Measurements from ENCODE around the gene KIAA0825. TPM values are rescaled to one million over a fixed set of nuclear protein-coding genes. Genes with fewer than 3 reads are reported as not detected.

KIAA0825 gene
- total RNA-seq, 1 donor from 2014 or later, result 5.8 TPM

- Mint-ChIP-seq H3K4me3 (ENCODE audit: low read depth) (no peak overlapping the region), H3K27me3 (no peaks in the 10 kb centered on the region), H3K36me3 (ENCODE audit: insufficient read depth) (no peaks in the 10 kb centered on the region), H3K27ac (no peak overlapping the region), H3K4me1 (ENCODE audit: low read depth) (no peaks in the 10 kb centered on the region), H3K9me3 (ENCODE audit: low read depth) (peaks cover 6% of the 10 kb centered on the region)
- no peak for DNase-seq (ENCODE audit: low spot score, unreplicated experiment)
- no peak for TF ChIP-seq CTCF (IDR thresholded peaks at IDR 0.05; ENCODE audit: unreplicated experiment)
Observed at GRCh38 chr5:94228791-94229190, 389.6 kb downstream of the KIAA0825 start.

GRCh38 chr5:94223235-94223634 lies 395.2 kb downstream of the KIAA0825 start:
- no peak for TF ChIP-seq CTCF (IDR thresholded peaks at IDR 0.05; ENCODE audit: unreplicated experiment)
- Mint-ChIP-seq H3K27me3 (peaks cover 7% of the 10 kb centered on the region), H3K27ac (no peak overlapping the region), H3K36me3 (ENCODE audit: insufficient read depth) (no peaks in the 10 kb centered on the region), H3K4me1 (ENCODE audit: low read depth) (no peaks in the 10 kb centered on the region), H3K4me3 (ENCODE audit: low read depth) (no peak overlapping the region), H3K9me3 (ENCODE audit: low read depth) (peaks cover 6% of the 10 kb centered on the region)
- DNase-seq (ENCODE audit: low spot score, unreplicated experiment), result no peak

GRCh38 chr5:94218374-94218773 lies 400.0 kb downstream of the KIAA0825 start:
- no peak overlapping the region for H3K4me3 Mint-ChIP-seq (ENCODE audit: low read depth)
- H3K36me3 Mint-ChIP-seq (ENCODE audit: insufficient read depth), result no peaks in the 10 kb centered on the region
- H3K27me3 Mint-ChIP-seq, result peaks cover 14% of the 10 kb centered on the region
- H3K4me1 Mint-ChIP-seq (ENCODE audit: low read depth), result no peaks in the 10 kb centered on the region
- DNase-seq (ENCODE audit: low spot score, unreplicated experiment), result no peak
- no peak for TF ChIP-seq CTCF (IDR thresholded peaks at IDR 0.05; ENCODE audit: unreplicated experiment)
- no peaks in the 10 kb centered on the region for H3K9me3 Mint-ChIP-seq (ENCODE audit: low read depth)
- no peak overlapping the region for H3K27ac Mint-ChIP-seq

GRCh38 chr5:94217745-94218144 lies 400.7 kb downstream of the KIAA0825 start:
- no peak overlapping the region for H3K27ac Mint-ChIP-seq
- no peak for DNase-seq (ENCODE audit: low spot score, unreplicated experiment)
- H3K4me3 Mint-ChIP-seq (ENCODE audit: low read depth), result no peak overlapping the region

GRCh38 chr5:94217216-94217615 lies 401.2 kb downstream of the KIAA0825 start:
- DNase-seq (ENCODE audit: low spot score, unreplicated experiment), result no peak
- TF ChIP-seq CTCF (IDR thresholded peaks at IDR 0.05; ENCODE audit: unreplicated experiment), result no peak
- Mint-ChIP-seq H3K4me1 (ENCODE audit: low read depth) (no peaks in the 10 kb centered on the region), H3K4me3 (ENCODE audit: low read depth) (no peak overlapping the region), H3K27ac (no peak overlapping the region), H3K36me3 (ENCODE audit: insufficient read depth) (no peaks in the 10 kb centered on the region), H3K27me3 (peaks cover 14% of the 10 kb centered on the region), H3K9me3 (ENCODE audit: low read depth) (no peaks in the 10 kb centered on the region)

More at GRCh38 chr5:94217745-94218144, 400.7 kb downstream of the KIAA0825 start:
- H3K27me3 Mint-ChIP-seq, result peaks cover 14% of the 10 kb centered on the region
- H3K36me3 Mint-ChIP-seq (ENCODE audit: insufficient read depth), result no peaks in the 10 kb centered on the region
- H3K9me3 Mint-ChIP-seq (ENCODE audit: low read depth), result no peaks in the 10 kb centered on the region
- no peaks in the 10 kb centered on the region for H3K4me1 Mint-ChIP-seq (ENCODE audit: low read depth)
- TF ChIP-seq CTCF (IDR thresholded peaks at IDR 0.05; ENCODE audit: unreplicated experiment), result no peak

Measured in progenitor cell of endocrine pancreas (in vitro differentiated cells).